ENCODE data around the gene HPF1. TPM values are rescaled to one million over a fixed set of nuclear protein-coding genes. Genes with fewer than 3 reads are reported as not detected.

The HPF1 gene
- polyA plus RNA-seq, 6 donors from 2014 or later, result 24.8 to 42.4 (median 30.6) TPM

GRCh38 chr4:169723207-169723965 lies 34.4 kb downstream of the HPF1 start:
- ATAC-seq (ENCODE audit: low read depth in 2 of 2) (no peak), DNase-seq (no peak)
- H3K27me3 Mint-ChIP-seq, result no peaks in the 10 kb centered on the region
- H3K4me1 Mint-ChIP-seq, result no peaks in the 10 kb centered on the region
- peaks cover 11 to 15% of the 10 kb centered on the region in 2 donors for H3K36me3 Mint-ChIP-seq
- no peaks in the 10 kb centered on the region for H3K9me3 Mint-ChIP-seq
- H3K4me3 Mint-ChIP-seq, result no peak overlapping the region
- peak overlapping the region in 2 of 6 donors; percentile 17 to 30 for H3K27ac Mint-ChIP-seq

DNA sequence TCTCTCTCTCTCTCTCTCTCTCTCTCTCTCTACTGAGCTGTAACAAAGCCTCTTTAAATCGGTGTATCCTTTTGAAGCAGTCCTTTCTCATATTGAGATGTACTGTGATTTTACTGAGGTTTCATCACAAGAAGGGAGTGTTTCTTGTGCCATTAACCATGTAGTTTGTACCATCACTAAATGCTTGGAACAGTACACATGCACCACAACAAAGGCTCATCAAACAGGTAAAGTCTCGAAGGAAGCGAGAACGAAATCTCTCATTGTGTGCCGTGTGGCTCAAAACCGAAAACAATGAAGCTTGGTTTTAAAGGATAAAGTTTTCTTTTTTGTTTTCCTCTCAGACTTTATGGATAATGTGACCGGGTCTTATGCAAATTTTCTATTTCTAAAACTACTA lies 37.2 kb downstream of the HPF1 start:
- DNase-seq (no peak), ATAC-seq (ENCODE audit: low read depth in 2 of 2) (no peak)
- Mint-ChIP-seq H3K36me3 (peaks cover 20 to 21% of the 10 kb centered on the region in 2 donors), H3K4me3 (no peak overlapping the region), H3K4me1 (no peaks in the 10 kb centered on the region), H3K27ac (peak overlapping the region in 4 of 6 donors; percentile 26 to 86 (median 51)), H3K9me3 (no peaks in the 10 kb centered on the region), H3K27me3 (no peaks in the 10 kb centered on the region)

DNA sequence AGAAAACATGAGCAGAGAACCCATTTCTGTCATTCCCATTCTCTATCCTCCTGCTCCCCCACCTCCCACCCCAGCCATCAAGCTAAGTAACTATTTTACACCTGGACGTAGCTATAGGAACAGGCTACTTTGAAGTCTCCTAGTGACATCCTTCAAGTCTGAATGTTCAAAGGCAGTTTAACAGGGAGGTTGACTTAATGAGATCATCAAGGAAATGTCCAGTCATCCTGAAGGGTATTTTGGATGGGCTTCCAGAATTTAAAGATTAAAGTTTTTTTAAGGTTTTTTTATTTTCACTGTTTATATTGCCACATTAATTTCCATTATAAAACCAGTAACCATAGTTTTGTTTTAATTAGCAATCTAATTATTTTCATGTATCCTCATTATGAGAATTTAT lies 41.1 kb downstream of the HPF1 start:
- Mint-ChIP-seq H3K4me3 (no peak overlapping the region), H3K27me3 (no peaks in the 10 kb centered on the region), H3K4me1 (peaks cover 0 to 3% (median 0%) of the 10 kb centered on the region in 3 donors), H3K9me3 (no peaks in the 10 kb centered on the region), H3K36me3 (peaks cover 20 to 21% of the 10 kb centered on the region in 2 donors), H3K27ac (no peak overlapping the region)
- DNase-seq (no peak), ATAC-seq (ENCODE audit: low read depth in 2 of 2) (no peak)

DNA sequence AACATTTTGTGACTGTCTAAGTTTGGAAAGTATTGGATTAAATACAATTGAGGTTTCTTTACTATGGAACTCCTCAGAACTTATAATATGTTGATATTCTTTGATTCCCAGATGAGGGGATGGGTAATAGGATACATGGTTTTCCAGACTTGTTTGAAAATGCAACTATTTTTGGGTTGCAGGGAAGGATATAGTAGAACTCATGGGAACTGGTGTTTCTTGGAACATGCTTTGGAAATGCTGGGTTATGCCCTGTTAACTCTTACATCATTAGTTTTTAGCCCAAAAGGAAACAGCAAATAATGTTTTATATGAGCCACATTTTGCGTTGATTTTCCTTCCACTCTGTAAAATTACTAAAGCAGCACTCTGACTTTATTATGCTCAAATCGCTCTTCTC lies 41.9 kb downstream of the HPF1 start:
- Mint-ChIP-seq H3K27me3 (no peaks in the 10 kb centered on the region), H3K9me3 (no peaks in the 10 kb centered on the region), H3K36me3 (peaks cover 20 to 21% of the 10 kb centered on the region in 2 donors), H3K27ac (no peak overlapping the region), H3K4me1 (peaks cover 0 to 3% (median 0%) of the 10 kb centered on the region in 3 donors), H3K4me3 (no peak overlapping the region)
- DNase-seq, result no peak
- no peak for ATAC-seq (ENCODE audit: low read depth in 2 of 2)

GRCh38 chr4:169707958-169708643 lies 49.6 kb downstream of the HPF1 start:
- Mint-ChIP-seq H3K27me3 (no peaks in the 10 kb centered on the region), H3K4me1 (peaks cover 0 to 2% (median 0%) of the 10 kb centered on the region in 3 donors), H3K9me3 (no peaks in the 10 kb centered on the region), H3K27ac (peak overlapping the region in 4 of 6 donors; percentile 25 to 81 (median 54)), H3K36me3 (peaks cover 0 to 12% of the 10 kb centered on the region in 2 donors), H3K4me3 (no peak overlapping the region)
- DNase-seq (no peak), ATAC-seq (ENCODE audit: low read depth in 2 of 2) (no peak)

DNA sequence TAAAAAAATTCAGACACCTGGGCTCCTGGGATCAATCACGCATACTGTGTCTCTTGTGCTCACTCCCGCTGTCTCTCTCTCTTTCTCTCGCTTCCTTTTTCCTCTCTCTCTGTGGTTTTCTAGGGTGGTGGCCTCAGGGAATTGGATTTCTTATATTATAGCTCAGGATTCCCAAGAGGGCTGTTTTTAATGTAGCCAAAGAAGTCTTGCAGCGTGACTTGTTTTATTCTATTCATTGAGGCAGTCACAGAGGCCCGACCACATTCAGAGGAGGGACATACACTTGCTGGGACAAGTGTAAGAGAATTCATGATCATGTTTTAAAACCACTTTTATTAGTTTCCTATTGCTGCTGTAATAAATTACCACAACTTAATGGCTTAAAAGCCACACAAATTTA lies 59.4 kb downstream of the HPF1 start:
- peaks cover 29 to 38% of the 10 kb centered on the region in 2 donors for H3K36me3 Mint-ChIP-seq
- H3K27ac Mint-ChIP-seq, result peak overlapping the region in 3 of 6 donors; percentile 16 to 94 (median 31)

DNA sequence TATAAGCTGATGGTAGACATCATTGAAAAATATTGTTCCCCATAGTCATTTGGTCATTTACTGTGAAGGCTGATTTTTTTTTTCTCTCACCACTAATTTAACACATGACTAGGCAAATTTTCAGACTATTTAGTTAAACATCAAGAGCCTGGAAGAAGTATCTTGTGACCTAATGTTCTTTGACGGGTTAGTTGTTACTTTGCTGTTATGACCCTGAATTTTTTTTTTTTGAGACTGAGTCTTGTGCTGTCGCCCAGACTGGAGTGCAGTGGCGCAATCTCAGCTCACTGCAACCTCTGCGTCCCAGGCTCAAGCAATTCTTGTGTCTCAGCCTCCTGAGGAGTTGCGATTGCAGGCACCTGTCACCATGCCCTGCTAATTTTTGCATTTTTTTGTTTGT lies 67.0 kb downstream of the HPF1 start:
- no peaks in the 10 kb centered on the region for H3K4me1 Mint-ChIP-seq
- H3K4me3 Mint-ChIP-seq, result no peak overlapping the region
- no peak for DNase-seq
- H3K36me3 Mint-ChIP-seq, result peaks cover 13 to 32% of the 10 kb centered on the region in 2 donors
- H3K9me3 Mint-ChIP-seq, result no peaks in the 10 kb centered on the region
- H3K27ac Mint-ChIP-seq, result no peak overlapping the region
- no peak for ATAC-seq (ENCODE audit: low read depth in 2 of 2)
- H3K27me3 Mint-ChIP-seq, result no peaks in the 10 kb centered on the region

More for the DNA sequence above, 59.4 kb downstream of the HPF1 start:
- ATAC-seq (ENCODE audit: low read depth in 2 of 2) (no peak), DNase-seq (no peak)
- Mint-ChIP-seq H3K4me1 (peaks cover 0 to 6% (median 4%) of the 10 kb centered on the region in 3 donors), H3K9me3 (no peaks in the 10 kb centered on the region), H3K27me3 (no peaks in the 10 kb centered on the region), H3K4me3 (peak overlapping the region in 1 of 8 donors; percentile 29)

DNA sequence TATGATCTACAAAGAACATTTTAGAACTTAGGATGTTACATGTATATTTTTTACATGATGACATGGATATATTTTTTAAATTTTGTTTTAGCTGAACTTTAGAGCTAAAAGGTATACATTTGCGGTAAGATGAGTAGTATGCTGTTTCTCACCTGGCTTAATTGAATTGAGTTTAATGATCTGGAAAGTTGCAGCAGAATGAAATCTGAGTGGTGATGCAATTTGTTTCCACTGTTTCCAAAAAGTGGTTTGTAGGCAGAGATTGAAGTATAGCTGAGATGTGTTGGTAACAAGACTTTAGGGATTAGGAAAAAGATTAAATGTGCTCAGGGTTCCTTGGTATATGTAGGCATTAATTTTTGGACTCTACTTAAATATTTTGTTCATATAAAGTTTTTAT lies 68.1 kb downstream of the HPF1 start:
- Mint-ChIP-seq H3K27me3 (no peaks in the 10 kb centered on the region), H3K36me3 (peaks cover 13 to 25% of the 10 kb centered on the region in 2 donors), H3K4me3 (no peak overlapping the region), H3K27ac (no peak overlapping the region), H3K9me3 (no peaks in the 10 kb centered on the region), H3K4me1 (no peaks in the 10 kb centered on the region)
- ATAC-seq (ENCODE audit: low read depth in 2 of 2), result no peak
- DNase-seq, result no peak

GRCh38 chr4:169682372-169683047 lies 75.2 kb downstream of the HPF1 start:
- Mint-ChIP-seq H3K27me3 (no peaks in the 10 kb centered on the region), H3K4me3 (no peak overlapping the region), H3K4me1 (no peaks in the 10 kb centered on the region), H3K27ac (no peak overlapping the region), H3K9me3 (peaks cover 0 to 2% (median 0%) of the 10 kb centered on the region in 7 donors), H3K36me3 (peaks cover 11 to 21% of the 10 kb centered on the region in 2 donors)
- ATAC-seq (ENCODE audit: low read depth in 2 of 2) (no peak), DNase-seq (no peak)

Other genes starting within 250 kb of the HPF1 start
- gene NEK1, start 145.4 kb downstream of the HPF1 start, polyA plus RNA-seq (ENCODE audit: low read depth in 6 of 6), result 10 to 100 TPM in 5 of 6 donors, 1 to 10 TPM in 1; 10.0 to 15.4 (median 13.0) TPM
- 10 to 100 TPM in 3 of 6 donors, 1 to 10 TPM in 3; 6.4 to 12.3 (median 10.0) TPM for gene CLCN3, start 137.4 kb downstream of the HPF1 start, polyA plus RNA-seq (ENCODE audit: low read depth in 6 of 6)